SK-N-SH (cell line): ENCODE results near the gene HTR1E. TPM values are rescaled to one million over a fixed set of nuclear protein-coding genes. Genes with fewer than 3 reads are reported as not detected.
A peak's percentile ranks its signal among the peaks of the same experiment; 100 is the strongest.

Experiments
- CTCF ChIA-PET: fragments of 300-600, 350-600 bp; formaldehyde crosslinking; extraction: SDS; loops from one replicate; lab custom pipeline; 2021; lab: Yijun Ruan, JAX
- POLR2A ChIA-PET: fragments of 350-600 bp; sonication (Branson Sonifier 250); formaldehyde crosslinking; extraction: SDS; loops from one replicate; lab custom pipeline; 2020; ENCODE audit warnings: antibody characterized with exemption, inconsistent platforms; lab: Yijun Ruan, JAX
- DNase-seq: peaks from one replicate; pipeline ENCODE4 v3.0.0; 2012
- H2AFZ ChIP-seq: fragments of 200-600 bp; sonication (generic); 2 replicates; pipeline ENCODE4 v1.8.1; 2016; ENCODE audit warnings: antibody characterized with exemption, mild to moderate bottlenecking, low read depth
- H3F3A ChIP-seq: fragments of 200-600 bp; sonication (generic); replicated peaks from 2 replicates; pipeline ENCODE3; 2016; ENCODE audit warnings: antibody characterized with exemption, mild to moderate bottlenecking; ENCODE audit not compliant: insufficient read depth
- H3K27ac ChIP-seq, 2 experiments: fragments of 200-500 bp in 1 of 2; fragments of 200-600 bp in 1 of 2; sonication (Bioruptor generic) in 1 of 2; sonication (generic), shearing (Covaris generic) in 1 of 2; 2 replicates each; pipeline versions ENCODE4 v1.5.1 to v1.6.1; 2014 to 2016; ENCODE audit warnings: low read depth in 2 of 2, inconsistent platforms in 1 of 2, low read length in 1 of 2, mild to moderate bottlenecking in 1 of 2, mixed read lengths in 1 of 2
- H3K27me3 ChIP-seq: fragments of 200-600 bp; sonication (generic), shearing (Covaris generic); 2 replicates; pipeline ENCODE4 v1.6.1; 2016; ENCODE audit warnings: mixed run types; ENCODE audit not compliant: insufficient read depth
- H3K36me3 ChIP-seq, 2 experiments: fragments of 200-500 bp in 1 of 2; fragments of 200-600 bp in 1 of 2; sonication (Bioruptor generic) in 1 of 2; sonication (generic) in 1 of 2; replicated peaks in 1 of 2; 2 replicates each; pipeline versions ENCODE3 to v1.5.1; 2014 to 2016; ENCODE audit warnings: low read length in 1 of 2, mild to moderate bottlenecking in 1 of 2; ENCODE audit not compliant: insufficient read depth in 2 of 2, control insufficient read depth in 1 of 2
- H3K4me1 ChIP-seq, 2 experiments: fragments of 200-500 bp in 1 of 2; fragments of 200-600 bp in 1 of 2; sonication (Bioruptor generic) in 1 of 2; sonication (generic), shearing (Covaris generic) in 1 of 2; 2 replicates each; pipeline versions ENCODE4 v1.5.1 to v1.6.1; 2014 to 2016; ENCODE audit warnings: low read depth in 1 of 2, low read length in 1 of 2, mixed run types in 1 of 2; ENCODE audit not compliant: insufficient read depth in 2 of 2, control insufficient read depth in 1 of 2
- H3K4me2 ChIP-seq: fragments of 200-600 bp; sonication (generic), shearing (Covaris generic); 2 replicates; pipeline ENCODE4 v1.6.1; 2017; ENCODE audit warnings: mixed run types
- H3K4me3 ChIP-seq, 2 experiments: fragments of 200-500 bp in 1 of 2; fragments of 200-600 bp in 1 of 2; sonication (Bioruptor generic) in 1 of 2; sonication (generic), shearing (Covaris generic) in 1 of 2; 2 replicates each; pipeline versions ENCODE4 v1.5.1 to v1.8.1; 2014 to 2016; ENCODE audit warnings: low read depth in 2 of 2, inconsistent platforms in 1 of 2, low read length in 1 of 2, mild to moderate bottlenecking in 1 of 2, mixed read lengths in 1 of 2, moderate library complexity in 1 of 2
- H3K79me2 ChIP-seq: fragments of 200-600 bp; sonication (generic); 2 replicates; pipeline ENCODE4 v1.8.1; 2017; ENCODE audit warnings: mild to moderate bottlenecking; ENCODE audit not compliant: insufficient read depth
- H3K9ac ChIP-seq: fragments of 200-600 bp; sonication (generic); 2 replicates; pipeline ENCODE4 v1.6.1; 2017; ENCODE audit warnings: mixed run types
- H3K9me2 ChIP-seq: fragments of 200-600 bp; sonication (generic); 2 replicates; pipeline ENCODE4 v1.6.1; 2017; ENCODE audit warnings: mixed run types
- H3K9me3 ChIP-seq: fragments of 200-600 bp; sonication (generic); 2 replicates; pipeline ENCODE4 v1.6.1; 2017; ENCODE audit warnings: mixed run types, mild to moderate bottlenecking, moderate library complexity
- H4K20me1 ChIP-seq: fragments of 200-600 bp; sonication (generic); 2 replicates; pipeline ENCODE4 v1.6.1; 2017; ENCODE audit warnings: mild to moderate bottlenecking, mixed run types; ENCODE audit not compliant: insufficient read depth
- CHD2 ChIP-seq: fragments of 150-350 bp; IDR thresholded peaks from 2 replicates; pipeline ENCODE4 v1.6.1; 2018; ENCODE audit warnings: low read length; ENCODE audit not compliant: partially characterized antibody
- FOXJ3 ChIP-seq: sonication (generic); formaldehyde crosslinking; IDR thresholded peaks from 2 replicates; pipeline ENCODE4 v1.5.1; 2020; ENCODE audit warnings: mild to moderate bottlenecking, missing genetic modification reagents
- FOXM1 ChIP-seq: IDR thresholded peaks from 2 replicates; pipeline ENCODE4 v1.4.0; 2012; ENCODE audit warnings: low read depth, mild to moderate bottlenecking
- GABPA ChIP-seq: IDR thresholded peaks from 2 replicates; pipeline ENCODE4 v1.4.0; 2012; ENCODE audit warnings: low read depth, mild to moderate bottlenecking
- GATA2 ChIP-seq: sonication (generic); formaldehyde crosslinking; IDR thresholded peaks from 2 replicates; pipeline ENCODE4 v1.5.0; 2020; ENCODE audit warnings: mild to moderate bottlenecking, missing genetic modification reagents
- JUND ChIP-seq: IDR thresholded peaks from 2 replicates; pipeline ENCODE4 v1.4.0; 2012
- NRF1 ChIP-seq: IDR thresholded peaks from 2 replicates; pipeline ENCODE4 v1.6.1; 2012; ENCODE audit warnings: low read depth, mild to moderate bottlenecking, low read length
- POLR2AphosphoS5 ChIP-seq: IDR thresholded peaks from 2 replicates; pipeline ENCODE4 v1.6.1; 2012; ENCODE audit warnings: low read depth, low read length
- RFX5 ChIP-seq: IDR thresholded peaks from 2 replicates; pipeline ENCODE4 v1.6.1; 2012; ENCODE audit warnings: mild to moderate bottlenecking, improper control_type of control experiment, low read length
- RXRA ChIP-seq: IDR thresholded peaks from 2 replicates; pipeline ENCODE4 v1.4.0; 2012; ENCODE audit warnings: low read depth, mild to moderate bottlenecking, borderline replicate concordance
- SIN3A ChIP-seq: IDR thresholded peaks from 2 replicates; pipeline ENCODE4 v1.6.1; 2012; ENCODE audit warnings: low read depth, mild to moderate bottlenecking, low read length, moderate library complexity, borderline replicate concordance
- SMC3 ChIP-seq: IDR thresholded peaks from 2 replicates; pipeline ENCODE4 v1.6.1; 2012; ENCODE audit warnings: low read depth, low read length, improper control_type of control experiment
- TAF1 ChIP-seq: IDR thresholded peaks from 2 replicates; pipeline ENCODE4 v1.6.1; 2012; ENCODE audit warnings: low read depth, mild to moderate bottlenecking, low read length, moderate library complexity, borderline replicate concordance
- USF1 ChIP-seq: IDR thresholded peaks from 2 replicates; pipeline ENCODE4 v1.4.0; 2012; ENCODE audit warnings: low read depth, borderline replicate concordance
- USF2 ChIP-seq: fragments of 150-350 bp; IDR thresholded peaks from 2 replicates; pipeline ENCODE4 v1.6.1; 2017; ENCODE audit warnings: antibody characterized with exemption, low read length, low read depth, borderline replicate concordance
- YY1 ChIP-seq: IDR thresholded peaks from 2 replicates; pipeline ENCODE4 v1.4.0; 2012; ENCODE audit warnings: low read depth, mild to moderate bottlenecking
- WGBS: methylation state at CpG from one replicate; pipeline ENCODE4 v1.1.6; 2017; ENCODE audit warnings: low lambda C conversion rate; 5-methylcytosine and 5-hydroxymethylcytosine counted together
- polyA plus RNA-seq, 3 experiments: library from polyadenylated mRNA; depleted of rRNA; stranded (reverse); fragments of >200 nt; gene quantifications; 2 replicates each; pipeline ENCODE4 v1.2.3, GENCODE V29; 2012
- TF ChIP-seq, protein P1 (sequence below): IDR thresholded peaks from 2 replicates; pipeline ENCODE4 v1.6.1; 2012; ENCODE audit warnings: mild to moderate bottlenecking, low read depth, low read length, moderate library complexity
- TF ChIP-seq, protein P2 (sequence below): IDR thresholded peaks from 2 replicates; pipeline ENCODE4 v1.4.0; 2012; ENCODE audit warnings: low read depth, borderline replicate concordance

HTR1E gene
- polyA plus RNA-seq, 1 of the 3 experiments (the other 2 are of a cell fraction), result 0.02 TPM

DNA sequence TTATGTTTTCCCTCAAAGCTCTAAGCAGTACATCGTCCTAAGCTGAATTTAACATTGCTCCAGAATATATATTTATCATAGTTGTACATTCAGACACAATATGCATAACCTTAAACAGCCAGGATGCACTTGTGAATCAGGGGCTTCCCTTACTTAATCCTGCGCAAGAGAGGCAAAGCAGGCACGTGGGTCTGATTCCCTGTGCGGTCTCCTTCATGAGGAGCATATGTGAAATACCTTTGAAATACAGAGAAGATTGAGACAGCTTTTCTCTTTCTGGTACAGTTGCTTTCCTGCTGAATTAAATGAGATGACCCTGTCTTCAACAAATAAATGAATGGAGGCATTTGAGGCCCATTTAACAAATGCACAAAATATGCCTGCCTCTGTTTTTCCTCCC, 1.5 kb downstream of the HTR1E start:
- CTCF ChIA-PET, result interaction anchor here (1.2 to 3.9 kb wide), 4 partner anchors 14 to 1016 kb away, joined by 3 to 68 read pairs (median 7); no protein-coding TSS in a partner anchor
- WGBS, result 31% methylated on average over 4 of the region's 4 CpGs

More for the DNA sequence above, 1.5 kb downstream of the HTR1E start:
- Histone ChIP-seq H3K27me3 (peaks cover 9% of the 10 kb centered on the region; the same call in 1 of the 2 replicates), H3K36me3 (no peaks in the 10 kb centered on the region)
- TF ChIP-seq USF2 (no peak), CHD2 (no peak), SMC3 (no peak), JUND (no peak), GATA2 (CRISPR knock-in tag) (no peak), RFX5 (no peak), FOXM1 (no peak), FOXJ3 (CRISPR knock-in tag) (no peak), NRF1 (no peak), TAF1 (no peak), GABPA (no peak), POLR2AphosphoS5 (no peak), SIN3A (no peak), RXRA (no peak), YY1 (no peak), USF1 (no peak)
- TF ChIP-seq, protein P1, sequence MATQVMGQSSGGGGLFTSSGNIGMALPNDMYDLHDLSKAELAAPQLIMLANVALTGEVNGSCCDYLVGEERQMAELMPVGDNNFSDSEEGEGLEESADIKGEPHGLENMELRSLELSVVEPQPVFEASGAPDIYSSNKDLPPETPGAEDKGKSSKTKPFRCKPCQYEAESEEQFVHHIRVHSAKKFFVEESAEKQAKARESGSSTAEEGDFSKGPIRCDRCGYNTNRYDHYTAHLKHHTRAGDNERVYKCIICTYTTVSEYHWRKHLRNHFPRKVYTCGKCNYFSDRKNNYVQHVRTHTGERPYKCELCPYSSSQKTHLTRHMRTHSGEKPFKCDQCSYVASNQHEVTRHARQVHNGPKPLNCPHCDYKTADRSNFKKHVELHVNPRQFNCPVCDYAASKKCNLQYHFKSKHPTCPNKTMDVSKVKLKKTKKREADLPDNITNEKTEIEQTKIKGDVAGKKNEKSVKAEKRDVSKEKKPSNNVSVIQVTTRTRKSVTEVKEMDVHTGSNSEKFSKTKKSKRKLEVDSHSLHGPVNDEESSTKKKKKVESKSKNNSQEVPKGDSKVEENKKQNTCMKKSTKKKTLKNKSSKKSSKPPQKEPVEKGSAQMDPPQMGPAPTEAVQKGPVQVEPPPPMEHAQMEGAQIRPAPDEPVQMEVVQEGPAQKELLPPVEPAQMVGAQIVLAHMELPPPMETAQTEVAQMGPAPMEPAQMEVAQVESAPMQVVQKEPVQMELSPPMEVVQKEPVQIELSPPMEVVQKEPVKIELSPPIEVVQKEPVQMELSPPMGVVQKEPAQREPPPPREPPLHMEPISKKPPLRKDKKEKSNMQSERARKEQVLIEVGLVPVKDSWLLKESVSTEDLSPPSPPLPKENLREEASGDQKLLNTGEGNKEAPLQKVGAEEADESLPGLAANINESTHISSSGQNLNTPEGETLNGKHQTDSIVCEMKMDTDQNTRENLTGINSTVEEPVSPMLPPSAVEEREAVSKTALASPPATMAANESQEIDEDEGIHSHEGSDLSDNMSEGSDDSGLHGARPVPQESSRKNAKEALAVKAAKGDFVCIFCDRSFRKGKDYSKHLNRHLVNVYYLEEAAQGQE, result no peak
- TF ChIP-seq, protein P2, sequence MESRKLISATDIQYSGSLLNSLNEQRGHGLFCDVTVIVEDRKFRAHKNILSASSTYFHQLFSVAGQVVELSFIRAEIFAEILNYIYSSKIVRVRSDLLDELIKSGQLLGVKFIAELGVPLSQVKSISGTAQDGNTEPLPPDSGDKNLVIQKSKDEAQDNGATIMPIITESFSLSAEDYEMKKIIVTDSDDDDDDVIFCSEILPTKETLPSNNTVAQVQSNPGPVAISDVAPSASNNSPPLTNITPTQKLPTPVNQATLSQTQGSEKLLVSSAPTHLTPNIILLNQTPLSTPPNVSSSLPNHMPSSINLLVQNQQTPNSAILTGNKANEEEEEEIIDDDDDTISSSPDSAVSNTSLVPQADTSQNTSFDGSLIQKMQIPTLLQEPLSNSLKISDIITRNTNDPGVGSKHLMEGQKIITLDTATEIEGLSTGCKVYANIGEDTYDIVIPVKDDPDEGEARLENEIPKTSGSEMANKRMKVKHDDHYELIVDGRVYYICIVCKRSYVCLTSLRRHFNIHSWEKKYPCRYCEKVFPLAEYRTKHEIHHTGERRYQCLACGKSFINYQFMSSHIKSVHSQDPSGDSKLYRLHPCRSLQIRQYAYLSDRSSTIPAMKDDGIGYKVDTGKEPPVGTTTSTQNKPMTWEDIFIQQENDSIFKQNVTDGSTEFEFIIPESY, result no peak
- TF ChIP-seq, all 33 proteins: peak for 0
- Histone ChIP-seq H3K9me3 (no peaks in the 10 kb centered on the region), H3K4me3 (peak overlapping the region in 1 of 2 experiments; percentile 59; a peak in 1 of 4 replicates), H3F3A (no peaks in the 10 kb centered on the region), H2AFZ (no peak overlapping the region), H3K4me2 (no peak overlapping the region), H3K9me2 (no peaks in the 10 kb centered on the region), H4K20me1 (no peaks in the 10 kb centered on the region), H3K27ac (peak overlapping the region in 1 of 2 experiments; percentile 95; a peak in 2 of 4 replicates), H3K4me1 (peaks cover 0 to 23% of the 10 kb centered on the region in 2 experiments; a peak in 1 of 4 replicates), H3K79me2 (no peaks in the 10 kb centered on the region), H3K9ac (no peak overlapping the region)
- DNase-seq, result no peak
- POLR2A ChIA-PET, result interaction anchor here (1.5 to 3.1 kb wide), 5 partner anchors 22 to 1260 kb away, joined by 3 to 25 read pairs (median 12); no protein-coding TSS in a partner anchor
